K562 (cell line): ENCODE results near the gene TECTA. TPM values are rescaled to one million over a fixed set of nuclear protein-coding genes. Genes with fewer than 3 reads are reported as not detected.

ENCODE experiments used
- ATAC-seq: fragments of 200-7000 bp; cut with Tn5 transposase; 3 replicates; pipeline ENCODE4 v1.9.1; 2020; ENCODE audit warnings: moderate library complexity
- BruUV-seq: library from RNA; stranded (reverse); fragments of 400-500 nt; replicated peaks from 2 replicates; lab custom pipeline; 2021; lab: Mats Ljungman, UMichigan
- CTCF ChIA-PET: fragments of 300-600 bp; formaldehyde crosslinking; extraction: SDS; loops from one replicate; lab custom pipeline; 2021; ENCODE audit warnings: low intra/inter-chr PET ratio; lab: Yijun Ruan, JAX
- POLR2A ChIA-PET: fragments of 300-600, 350-650 bp; sonication (Branson Sonifier 250); formaldehyde crosslinking; extraction: SDS; loops from one replicate; lab custom pipeline; 2021; ENCODE audit warnings: antibody characterized with exemption, inconsistent platforms; lab: Yijun Ruan, JAX
- DNase-seq, 4 experiments: peaks; one replicate each; pipeline versions ENCODE4 v3.0.0 to v3.0.0-alpha.2; 2011 to 2018; ENCODE audit warnings: low spot score in 3 of 4, mixed read lengths in 3 of 4; ENCODE audit errors: extremely low read depth in 1 of 4
- FAIRE-seq: peaks from 2 replicates; lab custom pipeline; 2011; peaks lifted over from hg19 to GRCh38; lab: Jason Lieb, UNC
- H2AFZ ChIP-seq: 2 replicates; pipeline ENCODE4 v1.6.0; 2011; ENCODE audit warnings: low read depth, low read length, control low read depth, inconsistent platforms
- H3K27ac ChIP-seq: fragments of 200-600 bp; 3 replicates; pipeline ENCODE4 v1.8.0; 2011; ENCODE audit warnings: low read depth, mild to moderate bottlenecking, control low read depth, inconsistent platforms, low read length, moderate library complexity, mixed read lengths; ENCODE audit errors: extremely low read depth
- H3K27me3 ChIP-seq, 2 experiments: fragments of 300-600 bp in 1 of 2; 2 replicates in 1 of 2; 3 replicates in 1 of 2; pipeline versions ENCODE4 v1.6.0 to v1.8.0; 2011; ENCODE audit warnings: inconsistent platforms in 2 of 2, low read length in 2 of 2, mild to moderate bottlenecking in 1 of 2, mixed read lengths in 1 of 2, moderate library complexity in 1 of 2; ENCODE audit not compliant: control insufficient read depth in 2 of 2, insufficient read depth in 2 of 2
- H3K36me3 ChIP-seq: fragments of 300-600 bp; 3 replicates; pipeline ENCODE4 v1.8.0; 2011; ENCODE audit warnings: mild to moderate bottlenecking, low read length, inconsistent platforms; ENCODE audit not compliant: control insufficient read depth, insufficient read depth
- H3K4me1 ChIP-seq, 2 experiments: fragments of 200-600 bp in 1 of 2; replicated peaks in 1 of 2; 2 replicates in 1 of 2; 3 replicates in 1 of 2; pipeline versions ENCODE4 v1.5.1 to v1.8.0; 2011; ENCODE audit warnings: inconsistent platforms in 2 of 2, low read length in 2 of 2, mild to moderate bottlenecking in 1 of 2, mixed read lengths in 1 of 2, moderate library complexity in 1 of 2; ENCODE audit not compliant: control insufficient read depth in 2 of 2, insufficient read depth in 2 of 2
- H3K4me2 ChIP-seq: 2 replicates; pipeline ENCODE4 v1.6.1; 2011; ENCODE audit warnings: low read length, control low read depth, inconsistent platforms, mixed read lengths; ENCODE audit not compliant: insufficient read depth
- H3K4me3 ChIP-seq: fragments of 200-600 bp; sonication (generic), shearing (Covaris generic); 2 replicates; pipeline ENCODE4 v1.5.1; 2016; ENCODE audit warnings: control low read depth, inconsistent platforms
- H3K79me2 ChIP-seq: fragments of 200-600 bp; 3 replicates; pipeline ENCODE4 v1.8.0; 2011; ENCODE audit warnings: low read length, inconsistent platforms; ENCODE audit not compliant: control insufficient read depth, insufficient read depth
- H3K9ac ChIP-seq, 2 experiments: 2 replicates each; pipeline versions ENCODE4 v1.6.0 to v1.6.1; 2011; ENCODE audit warnings: low read depth in 2 of 2, low read length in 2 of 2, control low read depth in 1 of 2, inconsistent platforms in 1 of 2, mild to moderate bottlenecking in 1 of 2, mixed read lengths in 1 of 2; ENCODE audit not compliant: insufficient read depth in 1 of 2
- H3K9me1 ChIP-seq: one replicate; pipeline ENCODE4 v1.6.0; 2011; ENCODE audit warnings: inconsistent platforms, mild to moderate bottlenecking, low read length, moderate library complexity; ENCODE audit not compliant: control insufficient read depth, insufficient read depth
- H3K9me3 ChIP-seq: replicated peaks from 2 replicates; pipeline ENCODE4 v1.5.1; 2011; ENCODE audit warnings: low read depth, low read length, inconsistent platforms; ENCODE audit not compliant: control insufficient read depth, insufficient read depth
- H4K20me1 ChIP-seq: replicated peaks from 2 replicates; pipeline ENCODE4 v1.6.1; 2011; ENCODE audit warnings: low read length, inconsistent platforms, mixed read lengths; ENCODE audit not compliant: control insufficient read depth, insufficient read depth
- FOXM1 ChIP-seq, 2 experiments: fragments of 450-650 bp in 1 of 2; sonication (generic) in 1 of 2; formaldehyde crosslinking in 1 of 2; IDR thresholded peaks; 2 replicates each; pipeline versions ENCODE4 v1.6.1 to v1.9.0; 2017 to 2022; ENCODE audit warnings: low read depth in 2 of 2, mild to moderate bottlenecking in 2 of 2, missing genetic modification reagents in 1 of 2, moderate library complexity in 1 of 2
- HDGF ChIP-seq: fragments of 450-650 bp; IDR thresholded peaks from 2 replicates; pipeline ENCODE4 v1.6.1; 2016
- KAT2B ChIP-seq: IDR thresholded peaks from one replicate; pipeline ENCODE4 v1.6.1; 2012; ENCODE audit warnings: low read depth, mild to moderate bottlenecking, control low read depth, inconsistent platforms, low read length, moderate library complexity
- NR1H2 ChIP-seq: sonication (generic); formaldehyde crosslinking; IDR thresholded peaks from 2 replicates; pipeline ENCODE4 v1.4.0; 2020; ENCODE audit warnings: mild to moderate bottlenecking, missing genetic modification reagents
- PCBP1 ChIP-seq: fragments of 200-400 bp; formaldehyde crosslinking; IDR thresholded peaks from 2 replicates; pipeline ENCODE4 v1.6.1; 2018; ENCODE audit warnings: mild to moderate bottlenecking, low read depth, low read length; ENCODE audit not compliant: poor library complexity, severe bottlenecking
- PTRF ChIP-seq: fragments of 450-650 bp; IDR thresholded peaks from 2 replicates; pipeline ENCODE4 v1.6.1; 2016; ENCODE audit warnings: mild to moderate bottlenecking, missing genetic modification characterization, missing compliant biosample characterization
- PTTG1 ChIP-seq: fragments of 450-650 bp; IDR thresholded peaks from 2 replicates; pipeline ENCODE4 v1.6.1; 2016; ENCODE audit warnings: low read depth, mild to moderate bottlenecking, missing genetic modification characterization, missing compliant biosample characterization
- RAD21 ChIP-seq, 2 experiments: fragments of 250-450 bp in 1 of 2; fragments of 450-650 bp in 1 of 2; sonication (Bioruptor Pico) in 1 of 2; formaldehyde crosslinking in 1 of 2; IDR thresholded peaks in 1 of 2; conservative IDR thresholded peaks in 1 of 2; 2 replicates each; pipeline versions ENCODE4 v1.4.0 to v1.8.0; 2020 to 2022; ENCODE audit warnings: mild to moderate bottlenecking in 2 of 2, moderate library complexity in 1 of 2
- RBM14 ChIP-seq: fragments of 200-400 bp; formaldehyde crosslinking; IDR thresholded peaks from 2 replicates; pipeline ENCODE4 v1.6.1; 2018; ENCODE audit warnings: low read depth, mild to moderate bottlenecking, low read length, moderate library complexity, borderline replicate concordance; ENCODE audit not compliant: insufficient read depth
- USF2 ChIP-seq: sonication (generic); formaldehyde crosslinking; IDR thresholded peaks from 2 replicates; pipeline ENCODE4 v1.5.0; 2020; ENCODE audit warnings: missing genetic modification reagents
- ZNF280A ChIP-seq: fragments of 450-650 bp; IDR thresholded peaks from 2 replicates; pipeline ENCODE4 v1.6.1; 2018; ENCODE audit warnings: mild to moderate bottlenecking, low read depth; ENCODE audit not compliant: partially characterized antibody
- WGBS: fragments of 100-300 bp; shearing (Covaris generic); methylation state at CpG from one replicate; pipeline ENCODE4 v1.1.6; 2016; ENCODE audit warnings: low coverage, mixed read lengths; ENCODE audit not compliant: insufficient coverage; ENCODE audit errors: missing lambda C conversion rate; 5-methylcytosine and 5-hydroxymethylcytosine counted together
- in situ Hi-C: fragments of 300-500 bp; cut with MboI; formaldehyde crosslinking; loops from 4 replicates; pipeline ENCODE4 v1.15.0; 2018; ENCODE audit warnings: inconsistent platforms, mixed read lengths
- intact Hi-C: fragments of 100-400 bp; cut with micrococcal nuclease; formaldehyde crosslinking; loops from 2 replicates; pipeline ENCODE4 v1.14.2; 2022
- polyA plus RNA-seq, 8 experiments: library from polyadenylated mRNA; depleted of rRNA in 4 of 8; stranded (reverse) in 5 of 8; unstranded in 3 of 8; fragments of >200 nt; fragmentation: Nextera tagmentation in 2 of 8; fragmentation: Illumina TruSeq in 1 of 8; extraction: Ambion mirVana in 2 of 8; extraction: Trizol in 1 of 8; gene quantifications; 2 replicates each; pipeline versions ENCODE4 v1.2.1 to v1.2.3, GENCODE V29; 2011 to 2014; ENCODE audit warnings: inconsistent platforms in 1 of 8, missing spikeins in 1 of 8
- total RNA-seq, 7 experiments: library from RNA; depleted of rRNA in 6 of 7; stranded (reverse); fragments of >200 nt in 6 of 7; fragmentation: Illumina TruSeq in 2 of 7; extraction: Trizol in 2 of 7; gene quantifications; 2 replicates each; pipeline versions ENCODE4 v1.2.1 to v1.2.3, GENCODE V29; 2011 to 2021; ENCODE audit warnings: low replicate concordance in 1 of 7
- TF ChIP-seq, protein P1 (sequence below): fragments of 450-650 bp; IDR thresholded peaks from 2 replicates; pipeline ENCODE4 v1.6.1; 2016

Gene TECTA
- total and polyA plus RNA-seq, 9 of the 15 experiments (the other 6 are each of a cell fraction or from before 2014, with no cell fraction given): under 0.01 to 0.04 (median 0.03) TPM; not detected in 5

DNA sequence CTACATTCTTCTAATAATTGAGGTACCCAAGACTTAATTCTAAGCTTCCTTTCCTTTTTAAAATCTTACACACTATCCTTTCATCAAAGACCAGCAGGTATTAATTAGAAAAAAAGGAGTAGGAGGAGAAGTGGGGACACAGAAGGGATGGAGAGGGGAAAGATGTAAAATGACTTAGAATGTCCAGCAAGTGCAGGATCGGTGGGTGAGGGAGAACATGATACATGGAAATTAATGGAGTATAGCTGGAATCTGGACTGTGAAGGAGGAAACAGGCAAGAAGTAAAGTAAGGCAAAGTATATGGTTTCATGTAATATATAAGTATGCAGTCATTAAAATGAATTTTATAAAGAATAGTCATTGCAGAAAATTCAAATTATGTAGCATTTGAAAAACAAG is 127.8 kb downstream of the TECTA start:
- no peaks in the 10 kb centered on the region for H3K9me1 ChIP-seq
- H4K20me1 ChIP-seq: no peaks in the 10 kb centered on the region; the same call in 1 of the 2 replicates
- H3K4me1 ChIP-seq: no peaks in the 10 kb centered on the region
- no peaks in the 10 kb centered on the region for H3K9me3 ChIP-seq
- in situ Hi-C loops: no loop called here
- no peak for ATAC-seq
- H3K27me3 ChIP-seq: peaks cover 0 to 2% of the 10 kb centered on the region in 2 experiments; a peak in 1 of 5 replicates
- H3K4me3 ChIP-seq: no peak overlapping the region
- no peak overlapping the region for H3K9ac ChIP-seq
- H3K79me2 ChIP-seq: no peaks in the 10 kb centered on the region
- POLR2A ChIA-PET: interaction anchor here (0.6 kb wide), 1 partner anchor 284 kb away, joined by 4 read pairs; no protein-coding TSS in a partner anchor
- intact Hi-C loops: no loop called here
- no peak overlapping the region for H2AFZ ChIP-seq
- 0% methylated on average over 1 of the region's 1 CpG for WGBS
- no TSS peak for BruUV-seq
- no peak overlapping the region for H3K27ac ChIP-seq
- DNase-seq: no peak
- TF ChIP-seq PCBP1: no peak
- TF ChIP-seq ZNF280A: no peak
- TF ChIP-seq USF2 (CRISPR knock-in tag): no peak
- TF ChIP-seq, protein P1, sequence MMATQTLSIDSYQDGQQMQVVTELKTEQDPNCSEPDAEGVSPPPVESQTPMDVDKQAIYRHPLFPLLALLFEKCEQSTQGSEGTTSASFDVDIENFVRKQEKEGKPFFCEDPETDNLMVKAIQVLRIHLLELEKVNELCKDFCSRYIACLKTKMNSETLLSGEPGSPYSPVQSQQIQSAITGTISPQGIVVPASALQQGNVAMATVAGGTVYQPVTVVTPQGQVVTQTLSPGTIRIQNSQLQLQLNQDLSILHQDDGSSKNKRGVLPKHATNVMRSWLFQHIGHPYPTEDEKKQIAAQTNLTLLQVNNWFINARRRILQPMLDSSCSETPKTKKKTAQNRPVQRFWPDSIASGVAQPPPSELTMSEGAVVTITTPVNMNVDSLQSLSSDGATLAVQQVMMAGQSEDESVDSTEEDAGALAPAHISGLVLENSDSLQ: no peak
- TF ChIP-seq NR1H2 (CRISPR knock-in tag): no peak
- no peak for TF ChIP-seq KAT2B
- TF ChIP-seq PTTG1 (tag): no peak
- no peak for TF ChIP-seq RAD21 (CRISPR knock-in tag; conservative IDR thresholded peaks at IDR 0.05 in 1 of 2, IDR thresholded peaks at IDR 0.05 in 1 of 2)
- TF ChIP-seq FOXM1 (IDR thresholded peaks at IDR 0.05; ENCODE audit: low read depth): no peak
- no peak for TF ChIP-seq FOXM1 (CRISPR knock-in tag; IDR thresholded peaks at IDR 0.05; ENCODE audit: low read depth)
- no peak for TF ChIP-seq RBM14
- no peak for TF ChIP-seq PTRF (tag)
- no peak for TF ChIP-seq HDGF
- H3K4me2 ChIP-seq: no peak overlapping the region
- CTCF ChIA-PET: no interaction called here
- H3K36me3 ChIP-seq: no peaks in the 10 kb centered on the region
- FAIRE-seq: no peak
